ENCODE measurements around the gene PARP6.

DNA sequence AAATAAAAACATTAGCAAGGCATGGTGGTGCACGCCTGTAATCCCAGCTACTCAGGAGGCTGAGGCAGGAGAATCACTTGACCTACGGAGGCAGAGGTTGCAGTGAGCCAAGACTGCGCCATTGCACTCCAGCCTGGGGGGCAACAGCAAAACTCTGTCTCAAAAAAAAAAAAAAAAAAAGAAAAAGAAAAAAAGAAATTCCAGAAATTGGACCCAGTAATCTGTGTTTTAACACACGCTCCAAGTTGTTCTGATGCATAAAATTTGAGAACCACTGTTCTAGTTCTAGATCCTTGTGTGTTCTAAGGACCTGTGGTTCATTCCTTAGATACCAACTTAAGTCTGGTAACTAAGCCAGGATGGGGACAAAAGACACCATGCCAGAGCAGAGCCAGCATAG lies 2.6 kb downstream of the PARP6 start:
- TF ChIP-seq POLR2AphosphoS5 (IDR thresholded peaks at IDR 0.05) (no peak), CTCF (IDR thresholded peaks at IDR 0.05; ENCODE audit: poor library complexity, severe bottlenecking) (no peak), EZH2 (IDR thresholded peaks at IDR 0.05; ENCODE audit: borderline replicate concordance, insufficient read depth, low read length, poor library complexity, severe bottlenecking) (no peak)
- TF ChIP-seq, protein P1, sequence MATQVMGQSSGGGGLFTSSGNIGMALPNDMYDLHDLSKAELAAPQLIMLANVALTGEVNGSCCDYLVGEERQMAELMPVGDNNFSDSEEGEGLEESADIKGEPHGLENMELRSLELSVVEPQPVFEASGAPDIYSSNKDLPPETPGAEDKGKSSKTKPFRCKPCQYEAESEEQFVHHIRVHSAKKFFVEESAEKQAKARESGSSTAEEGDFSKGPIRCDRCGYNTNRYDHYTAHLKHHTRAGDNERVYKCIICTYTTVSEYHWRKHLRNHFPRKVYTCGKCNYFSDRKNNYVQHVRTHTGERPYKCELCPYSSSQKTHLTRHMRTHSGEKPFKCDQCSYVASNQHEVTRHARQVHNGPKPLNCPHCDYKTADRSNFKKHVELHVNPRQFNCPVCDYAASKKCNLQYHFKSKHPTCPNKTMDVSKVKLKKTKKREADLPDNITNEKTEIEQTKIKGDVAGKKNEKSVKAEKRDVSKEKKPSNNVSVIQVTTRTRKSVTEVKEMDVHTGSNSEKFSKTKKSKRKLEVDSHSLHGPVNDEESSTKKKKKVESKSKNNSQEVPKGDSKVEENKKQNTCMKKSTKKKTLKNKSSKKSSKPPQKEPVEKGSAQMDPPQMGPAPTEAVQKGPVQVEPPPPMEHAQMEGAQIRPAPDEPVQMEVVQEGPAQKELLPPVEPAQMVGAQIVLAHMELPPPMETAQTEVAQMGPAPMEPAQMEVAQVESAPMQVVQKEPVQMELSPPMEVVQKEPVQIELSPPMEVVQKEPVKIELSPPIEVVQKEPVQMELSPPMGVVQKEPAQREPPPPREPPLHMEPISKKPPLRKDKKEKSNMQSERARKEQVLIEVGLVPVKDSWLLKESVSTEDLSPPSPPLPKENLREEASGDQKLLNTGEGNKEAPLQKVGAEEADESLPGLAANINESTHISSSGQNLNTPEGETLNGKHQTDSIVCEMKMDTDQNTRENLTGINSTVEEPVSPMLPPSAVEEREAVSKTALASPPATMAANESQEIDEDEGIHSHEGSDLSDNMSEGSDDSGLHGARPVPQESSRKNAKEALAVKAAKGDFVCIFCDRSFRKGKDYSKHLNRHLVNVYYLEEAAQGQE (IDR thresholded peaks at IDR 0.05; ENCODE audit: borderline replicate concordance), result no peak

All from neural cell (in vitro differentiated cells).